ENCODE results near the gene PRDX6. TPM values are rescaled to one million over a fixed set of nuclear protein-coding genes. Genes with fewer than 3 reads are reported as not detected.
"Not testable (repeated sequence)": the region's sequence is repeated elsewhere in the genome, so short reads cannot be mapped to it uniquely, and the experiment has no call there.

PRDX6 gene
- polyA plus RNA-seq (2014; cell fraction: cytosol; rRNA removed), result 193 and 204 TPM in 2 replicates
- 132 and 151 TPM in 2 replicates for polyA plus RNA-seq (2014; cell fraction: nucleus; rRNA removed)

GRCh38 chr1:173477286-173478093 is at the start of gene PRDX6:
TSS of gene PRDX6 (plus strand) at chr1:173477335. CDS start at chr1:173477398, 63 bp downstream.
- peak; percentile 77 for DNase-seq (ENCODE audit: low spot score)

- peak; percentile 44 for DNase-seq (ENCODE audit: low spot score)
Observed at GRCh38 chr1:173429471-173430402, 47.4 kb upstream of the PRDX6 start.

- DNase-seq (ENCODE audit: low spot score), result no peak
Observed at GRCh38 chr1:173430677-173431303, 46.3 kb upstream of the PRDX6 start.

- peak; percentile 78 for DNase-seq (ENCODE audit: low spot score)
Observed at GRCh38 chr1:173431304-173432045, 45.7 kb upstream of the PRDX6 start.

GRCh38 chr1:173432331-173432730 is 44.8 kb upstream of the PRDX6 start:
- no peak for DNase-seq (ENCODE audit: low spot score)

GRCh38 chr1:173433751-173434326 is 43.3 kb upstream of the PRDX6 start:
- no peak for DNase-seq (ENCODE audit: low spot score)

- DNase-seq (ENCODE audit: low spot score), result no peak
Observed at GRCh38 chr1:173436841-173437428, 40.2 kb upstream of the PRDX6 start.

GRCh38 chr1:173438675-173439074 is 38.5 kb upstream of the PRDX6 start:
- DNase-seq (ENCODE audit: low spot score), result no peak

- no peak for DNase-seq (ENCODE audit: low spot score)
Observed at GRCh38 chr1:173440430-173440829, 36.7 kb upstream of the PRDX6 start.

GRCh38 chr1:173444757-173445156 is 32.4 kb upstream of the PRDX6 start:
- DNase-seq (ENCODE audit: low spot score), result no peak

- no peak for DNase-seq (ENCODE audit: low spot score)
Observed at GRCh38 chr1:173445164-173445563, 32.0 kb upstream of the PRDX6 start.

GRCh38 chr1:173445656-173446055 is 31.5 kb upstream of the PRDX6 start:
- DNase-seq (ENCODE audit: low spot score), result no peak

- no peak for DNase-seq (ENCODE audit: low spot score)
Observed at GRCh38 chr1:173447224-173447623, 29.9 kb upstream of the PRDX6 start.

- DNase-seq (ENCODE audit: low spot score), result no peak
Observed at GRCh38 chr1:173448945-173449344, 28.2 kb upstream of the PRDX6 start.

GRCh38 chr1:173451981-173452380 is 25.2 kb upstream of the PRDX6 start:
- DNase-seq (ENCODE audit: low spot score), result no peak

- no peak for DNase-seq (ENCODE audit: low spot score)
Observed at GRCh38 chr1:173453982-173454381, 23.2 kb upstream of the PRDX6 start.

- DNase-seq (ENCODE audit: low spot score), result no peak
Observed at GRCh38 chr1:173454966-173455524, 22.1 kb upstream of the PRDX6 start.

- DNase-seq (ENCODE audit: low spot score), result no peak
Observed at GRCh38 chr1:173459885-173460284, 17.2 kb upstream of the PRDX6 start.

GRCh38 chr1:173462666-173463065 is 14.5 kb upstream of the PRDX6 start:
- DNase-seq (ENCODE audit: low spot score), result not testable (repeated sequence)

GRCh38 chr1:173464185-173464584 is 12.9 kb upstream of the PRDX6 start:
- not testable (repeated sequence) for DNase-seq (ENCODE audit: low spot score)
